Fibroblast of the aortic adventitia (primary cell): Measurements from ENCODE around the gene ERCC5. TPM values are rescaled to one million over a fixed set of nuclear protein-coding genes. Genes with fewer than 3 reads are reported as not detected.

Source experiments
- DNase-seq: peaks from one replicate; pipeline ENCODE4 v3.0.0-alpha.2; 2010; ENCODE audit warnings: low read depth
- H3K4me3 ChIP-seq: 2 replicates; pipeline ENCODE4 v1.5.1; 2011; ENCODE audit warnings: low read depth, mild to moderate bottlenecking, control low read depth, low read length, moderate library complexity
- total RNA-seq: library from RNA; depleted of rRNA; stranded (reverse); fragments of >200 nt; gene quantifications from 2 replicates; pipeline ENCODE4 v1.2.3, GENCODE V29; 2012; ENCODE audit warnings: low replicate concordance
- TF ChIP-seq, protein P1 (sequence below): IDR thresholded peaks from 2 replicates; pipeline ENCODE4 v1.5.1; 2011; ENCODE audit warnings: mild to moderate bottlenecking, low read length, control low read depth, inconsistent platforms; ENCODE audit not compliant: insufficient read depth

Gene ERCC5
- total RNA-seq, 1 donor: 98.0 TPM

DNA sequence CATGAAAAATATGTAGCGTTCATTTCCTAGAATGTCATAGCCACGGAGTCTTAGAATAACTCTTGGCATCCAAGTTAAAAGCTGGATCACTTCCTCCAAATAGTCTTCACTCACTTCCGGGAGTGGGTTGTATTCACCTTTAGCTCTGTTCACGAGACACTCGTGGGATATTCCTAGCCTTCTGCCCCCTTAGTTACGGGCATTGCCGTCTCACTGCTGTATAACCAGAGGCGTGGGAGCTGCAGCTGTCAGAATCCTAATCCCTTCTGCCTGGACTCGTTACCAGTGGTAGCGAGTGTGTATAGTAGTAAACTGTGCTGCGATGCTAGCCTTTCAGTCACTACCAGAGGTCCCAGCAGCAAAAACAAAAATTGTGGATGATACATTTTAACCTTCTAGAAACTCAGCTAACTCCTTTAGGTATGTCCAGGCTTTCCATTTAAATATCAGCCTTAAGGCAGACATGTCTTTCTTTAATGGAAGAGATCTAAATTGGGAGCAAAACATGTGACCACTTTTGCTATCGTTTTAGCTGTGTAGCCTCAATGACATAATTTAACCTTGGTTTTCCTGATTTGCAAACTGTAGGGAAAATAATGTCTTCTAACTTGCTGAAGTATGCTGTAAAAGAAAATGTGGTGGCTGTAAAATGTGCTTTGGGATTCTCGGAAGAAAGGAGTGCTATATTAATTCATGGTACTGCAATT, 34.1 kb downstream of the ERCC5 start:
- DNase-seq: no peak
- H3K4me3 ChIP-seq: no peak overlapping the region
- TF ChIP-seq, protein P1, sequence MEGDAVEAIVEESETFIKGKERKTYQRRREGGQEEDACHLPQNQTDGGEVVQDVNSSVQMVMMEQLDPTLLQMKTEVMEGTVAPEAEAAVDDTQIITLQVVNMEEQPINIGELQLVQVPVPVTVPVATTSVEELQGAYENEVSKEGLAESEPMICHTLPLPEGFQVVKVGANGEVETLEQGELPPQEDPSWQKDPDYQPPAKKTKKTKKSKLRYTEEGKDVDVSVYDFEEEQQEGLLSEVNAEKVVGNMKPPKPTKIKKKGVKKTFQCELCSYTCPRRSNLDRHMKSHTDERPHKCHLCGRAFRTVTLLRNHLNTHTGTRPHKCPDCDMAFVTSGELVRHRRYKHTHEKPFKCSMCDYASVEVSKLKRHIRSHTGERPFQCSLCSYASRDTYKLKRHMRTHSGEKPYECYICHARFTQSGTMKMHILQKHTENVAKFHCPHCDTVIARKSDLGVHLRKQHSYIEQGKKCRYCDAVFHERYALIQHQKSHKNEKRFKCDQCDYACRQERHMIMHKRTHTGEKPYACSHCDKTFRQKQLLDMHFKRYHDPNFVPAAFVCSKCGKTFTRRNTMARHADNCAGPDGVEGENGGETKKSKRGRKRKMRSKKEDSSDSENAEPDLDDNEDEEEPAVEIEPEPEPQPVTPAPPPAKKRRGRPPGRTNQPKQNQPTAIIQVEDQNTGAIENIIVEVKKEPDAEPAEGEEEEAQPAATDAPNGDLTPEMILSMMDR: no peak

GRCh38 chr13:102881819-102882686, 36.2 kb downstream of the ERCC5 start:
- no peak for DNase-seq
- H3K4me3 ChIP-seq: no peak overlapping the region
- TF ChIP-seq, protein P1: no peak

DNA sequence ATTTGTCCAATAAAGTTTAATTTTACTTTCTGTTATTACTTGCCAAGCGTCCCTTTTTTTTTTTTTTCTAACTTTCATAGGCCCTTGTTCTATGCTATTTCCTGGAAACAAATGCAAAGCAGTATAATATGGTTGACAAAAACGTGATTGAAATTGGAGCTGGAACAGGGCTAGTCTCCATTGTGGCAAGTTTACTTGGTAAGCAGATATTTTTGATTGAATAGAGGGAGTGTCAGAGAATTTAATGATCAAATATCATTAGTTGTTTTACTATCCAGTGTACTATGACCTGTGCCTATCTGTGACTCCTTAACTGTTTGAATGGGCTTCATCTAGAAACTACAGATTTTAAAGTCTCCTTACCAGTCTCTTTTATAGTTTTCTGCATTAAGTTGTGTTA, 46.7 kb downstream of the ERCC5 start:
- TF ChIP-seq, protein P1: no peak
- no peak for DNase-seq
- H3K4me3 ChIP-seq: no peak overlapping the region

GRCh38 chr13:102897371-102898138, 51.7 kb downstream of the ERCC5 start:
- TF ChIP-seq, protein P1: no peak
- DNase-seq: no peak
- H3K4me3 ChIP-seq: no peak overlapping the region

- no peak overlapping the region for H3K4me3 ChIP-seq
- DNase-seq: no peak
- TF ChIP-seq, protein P1: no peak
Observed at GRCh38 chr13:102900193-102900608, 54.4 kb downstream of the ERCC5 start.

GRCh38 chr13:102901056-102901455, 55.2 kb downstream of the ERCC5 start:
- no peak overlapping the region for H3K4me3 ChIP-seq
- DNase-seq: no peak
- TF ChIP-seq, protein P1: no peak
